ENCODE data around the gene WDR44.

WDR44 gene

DNA sequence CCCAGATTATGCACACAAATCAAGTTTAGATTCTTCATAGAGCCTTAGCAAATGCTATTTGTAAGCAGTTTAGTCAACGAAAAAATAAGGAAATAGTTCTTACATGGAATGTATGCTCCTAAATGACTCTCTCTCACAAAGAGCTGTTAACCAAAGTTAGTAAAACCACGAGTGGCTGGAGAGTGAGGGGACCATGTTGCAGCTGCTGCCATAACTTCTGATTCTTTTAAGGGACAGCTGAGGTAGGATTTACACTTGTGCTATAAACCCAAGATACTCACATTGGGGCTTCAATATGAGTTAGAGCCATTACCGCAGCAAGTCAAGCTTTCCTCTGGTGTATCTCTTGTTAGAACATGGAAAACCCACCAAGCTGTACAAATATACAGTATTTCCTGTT, 152.4 kb downstream of the WDR44 start:
- Histone ChIP-seq H3K9me3 (ENCODE audit: control insufficient read depth, insufficient read depth, low read depth, low read length) (no peaks in the 10 kb centered on the region), H3K36me3 (ENCODE audit: control insufficient read depth, insufficient read depth, low read length) (no peaks in the 10 kb centered on the region), H3K9ac (ENCODE audit: low read length) (no peak overlapping the region), H3K4me3 (ENCODE audit: low read depth, low read length) (peak overlapping the region; percentile 48; the same call in 1 of the 2 replicates), H3K27ac (ENCODE audit: low read depth, low read length) (no peak overlapping the region), H3K4me1 (ENCODE audit: control insufficient read depth, insufficient read depth, low read length) (peaks cover 47% of the 10 kb centered on the region), H3K27me3 (ENCODE audit: control insufficient read depth, insufficient read depth, low read length) (peaks cover 37% of the 10 kb centered on the region)

DNA sequence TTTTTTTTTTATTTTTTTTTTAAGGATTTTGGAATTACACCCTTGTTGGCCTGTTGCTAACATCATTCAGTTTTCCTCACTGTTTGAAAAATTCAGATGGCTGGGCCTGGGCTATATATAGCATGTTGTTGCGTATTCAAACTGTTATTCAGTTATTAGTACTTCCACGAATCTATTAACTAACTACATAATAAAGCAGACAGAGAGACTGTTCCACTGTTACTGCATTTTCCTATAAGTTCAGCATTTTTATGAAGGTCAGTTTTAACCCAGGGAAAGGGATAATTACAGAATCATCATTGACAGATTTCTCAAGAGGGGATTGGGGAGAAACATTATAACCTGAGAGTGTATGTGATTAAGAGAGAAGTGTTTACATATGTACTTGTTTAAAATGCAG, 152.8 kb downstream of the WDR44 start:
- H3K36me3 ChIP-seq (ENCODE audit: control insufficient read depth, insufficient read depth, low read length) = no peaks in the 10 kb centered on the region
- no peak overlapping the region for H3K9ac ChIP-seq (ENCODE audit: low read length)
- peaks cover 51% of the 10 kb centered on the region for H3K4me1 ChIP-seq (ENCODE audit: control insufficient read depth, insufficient read depth, low read length)
- H3K4me3 ChIP-seq (ENCODE audit: low read depth, low read length) = peak overlapping the region; percentile 48
- no peaks in the 10 kb centered on the region for H3K9me3 ChIP-seq (ENCODE audit: control insufficient read depth, insufficient read depth, low read depth, low read length)
- H3K27me3 ChIP-seq (ENCODE audit: control insufficient read depth, insufficient read depth, low read length) = peaks cover 37% of the 10 kb centered on the region
- H3K27ac ChIP-seq (ENCODE audit: low read depth, low read length) = no peak overlapping the region

DNA sequence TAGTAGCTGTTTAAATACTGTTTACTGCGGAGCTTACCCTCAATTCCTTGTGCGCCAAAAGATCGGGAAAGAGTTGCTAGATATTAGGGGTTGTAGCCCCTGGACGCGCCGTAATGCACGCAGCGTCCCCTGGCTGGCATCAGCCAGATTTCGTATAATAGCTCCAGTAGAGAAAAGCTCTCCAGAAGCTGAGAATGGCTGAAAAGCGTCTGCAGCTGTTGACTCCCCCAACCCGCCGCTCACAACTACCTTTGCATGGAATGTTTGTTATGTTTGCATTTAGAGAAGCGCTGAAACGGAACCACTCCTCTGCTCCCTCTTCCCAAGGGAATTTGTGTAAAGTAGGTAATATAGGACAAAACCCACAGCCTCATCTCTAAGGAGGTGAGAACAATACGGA, 153.4 kb downstream of the WDR44 start:
- H3K9me3 ChIP-seq (ENCODE audit: control insufficient read depth, insufficient read depth, low read depth, low read length) = no peaks in the 10 kb centered on the region
- H3K9ac ChIP-seq (ENCODE audit: low read length) = peak overlapping the region; percentile 37
- peaks cover 32% of the 10 kb centered on the region for H3K27me3 ChIP-seq (ENCODE audit: control insufficient read depth, insufficient read depth, low read length)
- H3K4me3 ChIP-seq (ENCODE audit: low read depth, low read length) = peak overlapping the region; percentile 48
- no peaks in the 10 kb centered on the region for H3K36me3 ChIP-seq (ENCODE audit: control insufficient read depth, insufficient read depth, low read length)
- H3K4me1 ChIP-seq (ENCODE audit: control insufficient read depth, insufficient read depth, low read length) = peaks cover 52% of the 10 kb centered on the region
- H3K27ac ChIP-seq (ENCODE audit: low read depth, low read length) = no peak overlapping the region; the same call in 1 of the 2 replicates
